Measurements from ENCODE around the gene MTNR1B.

Gene MTNR1B

DNA sequence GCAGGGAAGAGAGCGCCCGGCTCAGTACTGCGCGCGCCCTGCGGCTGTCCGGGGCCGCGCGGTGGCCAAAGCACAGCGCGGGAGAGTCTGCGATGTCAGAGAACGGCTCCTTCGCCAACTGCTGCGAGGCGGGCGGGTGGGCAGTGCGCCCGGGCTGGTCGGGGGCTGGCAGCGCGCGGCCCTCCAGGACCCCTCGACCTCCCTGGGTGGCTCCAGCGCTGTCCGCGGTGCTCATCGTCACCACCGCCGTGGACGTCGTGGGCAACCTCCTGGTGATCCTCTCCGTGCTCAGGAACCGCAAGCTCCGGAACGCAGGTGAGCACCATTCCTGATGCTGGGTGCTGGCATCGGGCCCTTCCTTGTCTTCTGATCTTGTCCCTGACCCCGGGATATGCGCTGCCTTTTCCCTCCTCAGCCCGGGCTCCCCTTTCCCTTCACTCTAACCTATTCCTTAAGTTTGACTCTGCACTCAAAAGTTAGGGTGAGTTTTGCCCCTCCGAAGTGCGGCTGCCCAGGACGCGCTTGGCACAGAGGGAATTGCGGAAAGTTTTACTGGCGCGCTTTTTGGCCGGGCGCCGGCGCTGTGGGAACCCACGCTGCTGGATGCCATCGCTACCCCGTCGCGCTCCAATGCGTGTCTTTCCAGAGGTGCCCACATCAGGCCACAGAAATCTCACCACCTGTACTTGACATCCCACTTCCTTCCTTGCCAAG, at the start of gene MTNR1B:
Gene MTNR1B, plus strand, starts transcription at position 18 of the 714 bp plus-strand sequence. Its CDS starts 75 bp downstream, at position 93.
- no peak for DNase-seq (ENCODE audit: low read depth)

DNA sequence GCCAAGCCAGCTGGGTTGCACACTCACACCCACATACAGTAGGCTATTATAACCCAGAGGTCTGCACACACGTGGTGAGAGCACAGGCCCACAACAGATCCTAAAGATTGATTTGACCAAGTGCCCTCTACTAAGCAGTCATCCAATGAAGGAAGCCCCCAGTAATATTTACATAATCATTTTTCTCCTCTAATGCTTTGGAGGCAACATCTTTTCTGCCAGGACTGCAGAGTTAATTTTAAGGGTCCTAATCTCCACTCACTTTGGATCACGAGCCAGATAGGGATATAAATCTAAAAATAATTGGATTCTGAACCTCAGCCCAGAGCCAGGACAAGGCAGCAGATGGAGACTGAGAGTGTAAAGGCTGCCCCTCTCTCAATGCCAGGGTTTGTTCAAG, 49.1 kb upstream of the MTNR1B start:
- DNase-seq (ENCODE audit: low read depth): no peak

DNA sequence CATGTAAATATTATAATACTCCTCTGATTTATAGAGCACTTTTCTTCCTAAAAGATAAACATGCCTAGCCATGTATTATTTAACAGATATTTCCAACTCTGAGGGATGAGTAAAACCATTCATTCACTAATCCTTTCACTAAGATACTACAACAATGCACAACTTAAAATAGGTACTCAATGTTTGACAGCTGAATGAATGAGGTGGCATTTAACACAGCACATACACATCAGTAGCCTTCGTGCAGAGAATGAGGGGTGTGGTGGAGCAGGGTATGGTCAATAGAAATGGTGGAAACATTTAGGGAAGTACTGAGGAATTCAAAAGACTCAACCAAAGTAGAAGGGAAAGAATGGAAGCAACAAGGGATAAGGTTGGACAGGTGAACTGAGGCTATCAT, 46.7 kb upstream of the MTNR1B start:
- DNase-seq (ENCODE audit: low read depth): no peak

DNA sequence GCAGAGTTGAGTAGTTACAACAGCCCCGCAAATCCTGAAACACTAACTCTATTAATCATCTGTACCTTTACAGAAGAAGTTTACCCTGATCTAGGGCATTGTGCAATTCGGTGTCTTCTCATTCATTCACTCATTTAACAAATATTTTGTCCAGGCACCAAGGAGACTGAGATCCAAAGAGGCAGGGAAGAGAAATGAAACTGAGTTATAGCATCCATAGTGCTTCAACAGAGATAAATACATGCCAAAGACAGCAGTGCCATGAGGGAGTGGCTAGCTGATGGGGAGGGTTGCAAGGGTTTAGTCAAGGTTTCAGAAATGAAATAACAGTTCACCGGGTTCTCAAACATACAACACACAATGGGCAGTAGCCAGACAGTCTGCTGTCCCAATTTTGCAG, 40.2 kb upstream of the MTNR1B start:
- no peak for DNase-seq (ENCODE audit: low read depth)

DNA sequence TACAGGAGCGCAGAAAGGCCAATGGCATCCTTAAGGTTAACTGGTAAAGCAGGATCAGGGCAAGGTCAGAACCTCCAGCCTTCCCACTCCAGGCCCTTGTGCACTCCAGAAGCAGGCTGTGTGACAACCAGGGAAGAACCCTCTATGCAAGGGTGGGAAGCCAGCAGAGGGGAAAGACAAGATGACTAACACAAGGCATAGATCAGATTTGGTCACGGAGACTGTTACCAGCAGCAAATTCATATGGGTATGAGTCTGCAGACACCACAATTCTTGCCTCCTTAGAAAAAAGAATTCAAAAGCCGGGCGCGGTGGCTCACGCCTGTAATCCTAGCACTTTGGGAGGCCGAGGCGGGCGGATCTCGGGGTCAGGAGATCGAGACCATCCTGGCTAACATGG, 39.8 kb upstream of the MTNR1B start:
- DNase-seq (ENCODE audit: low read depth): no peak

DNA sequence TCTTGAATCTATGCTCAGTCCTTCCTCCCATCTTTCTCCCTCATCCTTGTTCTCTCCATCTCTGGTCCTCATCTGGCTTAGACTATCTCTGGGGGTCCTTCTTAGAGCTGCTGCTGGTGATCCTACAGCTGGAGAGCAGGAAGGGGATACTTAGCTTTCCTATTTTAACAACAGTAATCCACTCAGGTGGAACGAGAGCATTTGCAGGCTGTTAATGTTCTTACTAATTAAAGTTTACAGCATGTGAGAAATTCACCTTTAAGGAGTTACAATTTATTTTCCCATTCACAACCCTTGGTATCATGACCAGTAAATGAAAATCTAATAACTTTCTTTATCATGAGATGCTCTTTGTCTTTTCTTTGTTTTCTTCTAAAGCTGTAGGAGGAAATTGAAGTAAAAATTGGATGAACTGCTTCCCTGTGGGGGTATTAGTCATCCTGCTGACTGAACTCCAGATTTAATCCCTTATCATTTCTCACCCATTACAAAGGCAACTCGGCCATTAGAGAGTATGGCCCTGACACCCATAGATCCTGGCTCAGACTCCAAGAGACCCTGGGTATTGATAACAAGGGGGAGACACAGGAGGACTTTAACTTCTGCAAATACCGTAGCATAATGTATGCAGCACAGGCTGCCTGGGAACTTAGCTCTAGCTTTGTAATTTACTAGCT, 37.6 kb upstream of the MTNR1B start:
- DNase-seq (ENCODE audit: low read depth): no peak

DNA sequence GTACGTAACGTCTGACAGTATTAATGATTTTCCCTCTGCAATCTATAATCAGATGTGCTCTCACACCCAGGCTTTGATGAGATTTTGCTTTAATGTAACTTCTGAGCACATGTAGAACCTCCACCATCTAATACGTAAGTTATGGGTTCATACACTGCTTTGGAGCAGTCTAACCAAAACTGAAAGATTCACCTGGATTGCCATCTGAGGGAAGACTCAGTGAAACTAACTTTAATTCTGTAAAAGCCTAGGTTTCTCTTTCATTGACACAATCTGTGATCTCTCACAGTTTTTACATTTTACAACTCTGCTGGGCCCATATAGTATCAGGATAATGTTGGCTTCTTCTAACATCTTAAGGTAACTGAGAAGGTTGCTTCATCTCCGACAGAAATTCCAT, 30.1 kb upstream of the MTNR1B start:
- DNase-seq (ENCODE audit: low read depth): no peak

DNA sequence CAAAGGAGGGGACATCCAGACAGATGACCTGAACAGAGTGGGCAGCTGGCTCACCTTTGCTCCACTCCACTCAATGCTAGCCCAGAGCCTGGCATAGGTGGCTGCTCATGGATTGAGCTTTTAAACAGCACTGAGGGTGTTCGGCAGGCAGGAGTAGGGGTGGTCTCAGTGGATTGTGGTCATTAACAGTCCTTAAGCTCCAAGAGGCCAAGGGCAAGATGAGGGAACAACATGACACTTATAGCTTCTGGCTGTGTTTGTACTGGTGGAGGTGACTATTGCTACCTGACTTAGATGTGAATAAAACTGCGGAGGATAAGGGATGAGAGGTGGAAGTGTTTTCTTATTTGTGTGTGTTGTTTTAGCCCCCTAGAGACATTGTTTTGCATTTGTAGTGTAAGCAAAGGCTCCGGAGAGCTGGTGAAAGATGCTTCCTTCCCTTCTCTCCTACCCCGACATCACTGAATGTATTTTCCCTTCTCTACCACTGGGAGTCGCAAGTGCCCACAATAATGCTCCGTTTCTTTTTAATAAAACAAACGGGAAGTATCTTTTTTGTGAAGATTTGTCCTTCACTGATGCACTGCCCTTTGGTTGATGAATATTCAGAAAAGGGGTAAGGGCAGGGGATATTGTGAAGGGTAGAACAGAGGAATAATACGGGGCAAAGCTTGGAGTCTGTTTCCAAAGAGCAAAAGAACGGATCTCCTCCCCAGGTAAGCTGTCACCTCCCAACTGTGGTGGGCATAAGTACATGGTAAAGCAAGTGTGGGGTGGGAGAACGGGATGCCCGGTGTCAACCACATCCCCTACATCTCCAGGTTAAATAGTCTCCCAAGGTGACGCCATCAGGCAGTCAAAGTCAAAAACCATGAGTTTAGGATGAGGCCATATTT, 27.5 kb upstream of the MTNR1B start:
- no peak for DNase-seq (ENCODE audit: low read depth)

DNA sequence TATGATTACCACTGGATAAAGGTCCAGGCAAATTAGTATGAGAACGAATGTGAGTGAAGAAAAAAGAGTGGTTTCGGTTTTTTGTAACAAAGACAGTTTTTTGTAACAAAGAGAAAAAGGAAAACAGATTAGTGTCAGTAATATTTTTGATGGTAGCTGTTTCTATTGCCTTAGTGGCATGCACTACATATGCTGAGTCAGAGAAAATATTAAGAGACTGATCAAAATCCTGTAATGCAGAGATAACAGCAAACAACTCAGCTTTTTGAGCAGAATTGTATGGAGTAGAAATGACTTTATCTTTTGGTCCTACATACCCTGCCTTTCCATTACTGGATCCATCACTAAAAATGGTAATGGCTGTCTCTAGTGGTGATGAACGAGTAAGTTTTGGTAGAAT, 22.7 kb upstream of the MTNR1B start:
- no peak for DNase-seq (ENCODE audit: low read depth)

DNA sequence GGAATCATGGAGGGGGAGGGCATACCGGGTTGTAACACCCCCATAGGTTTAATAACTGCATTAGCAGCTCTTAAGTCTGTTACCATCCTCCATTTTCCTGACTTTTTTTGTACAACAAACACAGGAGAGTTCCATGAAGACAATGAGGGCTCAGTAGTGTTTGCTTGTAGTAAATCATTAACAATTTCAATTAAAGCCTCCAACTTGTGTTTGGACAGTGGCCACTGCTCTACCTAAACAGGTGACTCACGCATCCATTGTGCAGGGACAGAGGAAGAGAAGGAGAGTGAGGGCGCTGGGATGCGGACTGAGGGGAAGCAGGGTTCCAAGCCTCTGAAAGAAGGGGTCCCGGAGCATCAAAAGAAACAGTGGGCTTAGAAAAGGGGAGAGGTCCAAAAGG, 21.3 kb upstream of the MTNR1B start:
- DNase-seq (ENCODE audit: low read depth): no peak

DNA sequence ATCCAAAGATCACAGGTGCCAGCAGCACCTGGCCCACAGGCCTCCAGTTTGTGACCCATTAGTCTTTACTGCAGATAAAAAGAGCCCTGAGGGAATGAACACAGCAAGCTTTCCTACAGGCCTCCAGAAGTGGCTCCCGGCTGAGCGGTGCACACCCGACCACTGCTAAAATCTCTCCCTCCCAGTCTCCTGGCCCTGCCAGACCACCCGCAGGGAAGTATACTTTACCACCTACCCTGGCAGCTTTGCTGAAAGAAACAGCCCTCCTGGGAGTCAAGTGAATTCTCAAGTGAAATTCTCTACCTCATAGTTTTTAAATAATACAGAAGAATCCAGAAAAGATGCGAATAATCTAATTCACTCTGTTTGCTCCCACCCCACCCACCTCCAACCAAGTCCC, 15.4 kb upstream of the MTNR1B start:
- DNase-seq (ENCODE audit: low read depth): no peak

DNA sequence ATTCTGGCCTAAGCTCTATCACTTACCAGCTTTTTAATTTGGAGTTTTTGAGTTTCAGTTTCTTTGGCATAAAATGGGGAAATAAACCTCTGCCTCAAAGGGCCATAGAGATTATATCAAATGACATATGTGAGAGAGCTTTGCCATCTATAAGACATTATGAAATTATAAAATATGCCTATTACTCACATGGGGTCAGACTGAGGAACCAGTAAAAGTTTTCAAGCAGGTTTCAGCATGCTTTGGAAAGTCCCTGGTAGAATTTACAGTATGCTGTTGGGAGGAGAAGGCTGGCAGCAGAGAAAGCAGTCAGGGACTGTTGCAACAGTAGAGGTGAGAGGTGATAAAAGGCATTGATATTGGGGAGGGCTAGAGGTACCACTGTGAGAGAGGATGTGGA, 13.6 kb upstream of the MTNR1B start:
- no peak for DNase-seq (ENCODE audit: low read depth)

DNA sequence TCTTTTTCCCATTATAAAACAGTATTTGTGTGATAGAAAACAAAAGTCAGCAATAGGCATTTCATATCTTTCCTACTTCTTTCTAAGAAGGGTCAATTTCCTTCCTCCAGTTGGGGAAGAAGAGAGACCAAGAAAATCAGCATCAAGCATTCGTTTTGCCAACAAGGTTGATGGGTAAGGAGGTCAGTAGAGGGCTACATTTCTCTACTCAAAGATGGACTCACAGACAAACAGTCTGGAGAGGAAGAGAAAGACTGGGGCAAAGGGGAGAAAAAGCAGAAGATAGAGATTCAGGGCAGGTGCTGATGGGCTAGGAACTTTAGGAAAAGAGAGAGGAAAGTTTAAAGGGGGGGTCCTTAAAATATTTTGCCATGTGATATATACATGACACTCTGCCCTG, 8.6 kb upstream of the MTNR1B start:
- no peak for DNase-seq (ENCODE audit: low read depth)

DNA sequence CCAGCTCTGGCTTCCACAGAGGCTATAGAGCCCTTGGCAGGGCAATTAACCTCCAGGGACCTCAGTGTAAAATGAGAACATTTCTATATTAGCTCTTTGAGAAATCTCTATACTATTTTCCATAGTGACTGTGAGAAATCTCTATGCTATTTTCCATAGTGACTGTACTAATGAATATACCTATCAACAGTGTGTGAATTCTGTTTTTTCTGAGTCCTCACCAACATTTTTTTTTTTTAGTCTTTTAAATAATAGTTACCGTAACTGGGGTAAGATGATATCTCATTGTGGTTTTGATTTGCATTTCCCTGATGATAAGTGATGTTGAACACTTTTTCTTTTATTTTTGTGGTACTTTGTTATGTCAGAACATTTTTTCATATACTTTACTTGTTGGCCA, 7.0 kb upstream of the MTNR1B start:
- DNase-seq (ENCODE audit: low read depth): no peak

DNA sequence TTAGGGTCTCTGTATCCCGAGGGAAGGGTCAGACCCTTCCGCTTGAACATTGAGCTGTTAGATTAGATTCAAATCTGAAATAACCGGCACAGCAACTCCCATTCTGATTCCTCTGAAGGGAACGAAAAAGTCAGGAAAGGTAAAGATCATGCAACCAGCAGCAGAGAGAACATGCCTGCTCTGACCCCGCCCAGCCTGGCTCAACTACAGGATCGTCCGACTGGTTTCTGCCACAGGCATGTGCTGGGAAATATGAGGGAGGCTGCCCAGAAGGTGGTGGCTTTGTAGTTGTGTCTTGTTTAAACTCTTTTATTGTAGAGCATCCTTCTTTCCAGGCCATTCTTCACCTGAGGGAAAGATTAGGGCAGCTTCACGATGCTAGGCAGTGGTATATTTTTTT, 5.0 kb upstream of the MTNR1B start:
- no peak for DNase-seq (ENCODE audit: low read depth)

DNA sequence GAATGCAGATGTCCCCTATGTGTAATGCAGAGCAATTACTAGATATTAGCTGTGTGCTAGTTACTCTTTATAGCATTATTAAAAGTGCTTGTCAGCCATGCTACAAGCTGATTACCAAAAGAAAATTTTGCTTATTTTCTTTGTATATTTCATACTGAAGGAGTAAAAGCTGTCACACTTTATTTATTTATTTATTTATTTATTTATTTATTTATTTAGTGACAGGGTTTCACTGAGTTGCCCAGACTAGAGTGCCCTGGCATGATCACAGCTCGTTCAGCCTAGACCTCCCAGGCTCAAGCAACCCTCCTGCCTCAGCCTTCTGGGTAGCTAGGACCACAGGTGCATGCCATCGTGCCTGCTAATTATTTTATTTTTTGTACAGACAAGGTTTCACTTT, 4.3 kb upstream of the MTNR1B start:
- no peak for DNase-seq (ENCODE audit: low read depth)

DNA sequence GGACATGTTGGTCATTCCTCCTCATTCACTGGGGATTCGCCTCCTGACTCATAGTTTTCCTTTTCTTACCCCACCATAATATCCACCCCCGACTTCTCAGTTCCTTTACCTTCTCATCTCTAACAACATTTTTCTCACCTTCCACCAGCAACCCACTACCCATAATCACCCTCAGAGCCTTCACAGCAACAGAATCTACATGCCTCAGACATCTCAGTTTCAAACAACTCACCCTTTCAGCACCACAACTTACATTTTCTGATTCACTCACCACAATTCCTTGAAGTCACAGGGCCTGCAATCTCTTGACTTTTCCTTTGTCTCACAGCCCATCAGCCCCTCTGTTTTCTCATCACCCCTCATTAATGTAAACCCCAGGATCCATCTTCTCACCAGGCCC, 2.3 kb upstream of the MTNR1B start:
- no peak for DNase-seq (ENCODE audit: low read depth)

DNA sequence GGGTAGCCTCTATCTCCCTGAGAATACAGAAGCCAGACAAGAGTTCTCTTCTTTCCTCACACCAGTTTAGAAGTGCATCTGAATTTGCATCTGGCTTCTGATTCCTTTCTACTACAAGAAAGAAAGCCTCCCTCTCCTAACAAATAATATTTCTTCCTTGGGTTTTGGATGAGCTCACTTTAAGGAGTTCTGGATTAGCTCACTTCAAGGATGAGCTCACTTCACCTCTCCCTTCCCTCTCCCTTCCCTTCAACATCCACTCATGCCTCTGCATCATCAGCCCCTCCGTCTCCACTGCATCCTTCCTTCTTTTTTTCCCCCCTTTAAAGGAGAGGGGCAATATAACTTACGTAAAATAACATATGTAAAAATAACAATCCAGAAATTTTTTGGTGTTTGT, 1.6 kb upstream of the MTNR1B start:
- no peak for DNase-seq (ENCODE audit: low read depth)

DNA sequence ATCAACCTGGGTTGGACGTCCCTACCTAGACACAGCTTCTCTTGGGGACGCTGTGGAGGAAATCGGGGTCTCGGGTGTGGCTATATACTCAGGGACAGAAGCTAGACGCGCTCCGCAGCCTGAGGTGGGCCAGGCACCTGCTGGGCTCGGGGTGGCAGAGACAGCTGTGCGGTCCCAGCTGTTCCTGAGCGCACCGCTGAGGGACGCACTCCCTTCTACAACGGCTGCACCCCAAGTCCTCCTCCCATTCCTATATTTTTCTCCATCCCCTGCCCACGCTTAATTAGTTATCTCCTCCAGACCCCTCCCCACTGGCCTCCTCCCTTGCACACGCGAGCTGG, 188 bp upstream of the MTNR1B start:
- DNase-seq (ENCODE audit: low read depth): no peak

DNA sequence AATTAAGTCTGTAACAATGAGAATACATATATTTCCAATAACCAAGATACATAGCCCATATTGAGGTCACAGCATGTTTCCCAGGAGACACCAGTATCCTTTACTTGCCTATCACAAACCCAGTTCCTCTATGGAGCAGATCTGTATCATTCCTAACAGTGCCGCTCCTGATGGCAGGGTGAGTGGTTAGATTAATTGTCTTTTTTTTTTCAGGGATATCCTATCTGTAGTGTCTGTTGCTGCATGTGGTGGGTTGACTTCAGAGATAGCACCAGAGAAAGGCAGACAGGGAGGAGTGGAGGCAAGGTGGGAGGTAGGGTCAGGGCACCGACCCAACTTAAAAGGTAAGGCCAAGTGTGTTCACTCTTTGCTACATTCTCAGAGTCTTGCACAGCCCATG, 2.8 kb downstream of the MTNR1B start:
- no peak for DNase-seq (ENCODE audit: low read depth)

DNA sequence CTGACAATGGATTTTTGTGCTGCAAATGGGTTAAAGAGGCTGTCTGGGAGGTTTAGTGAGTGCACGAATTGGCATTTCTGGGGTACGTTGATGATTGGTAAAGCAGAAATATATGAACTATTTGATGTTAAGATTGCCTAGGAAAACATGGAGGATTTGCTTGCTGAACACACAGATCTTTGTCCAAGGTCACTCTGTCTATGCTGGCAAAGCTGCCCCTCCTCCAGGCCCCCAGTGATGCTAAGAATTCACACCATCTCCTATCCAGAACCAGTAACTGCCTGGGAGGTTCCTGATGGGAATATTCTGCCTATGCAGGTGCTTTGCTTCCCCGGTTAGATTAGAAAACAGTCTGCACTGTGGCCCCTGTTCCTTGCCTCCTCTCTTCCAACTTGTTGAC, 5.8 kb downstream of the MTNR1B start:
- no peak for DNase-seq (ENCODE audit: low read depth)

DNA sequence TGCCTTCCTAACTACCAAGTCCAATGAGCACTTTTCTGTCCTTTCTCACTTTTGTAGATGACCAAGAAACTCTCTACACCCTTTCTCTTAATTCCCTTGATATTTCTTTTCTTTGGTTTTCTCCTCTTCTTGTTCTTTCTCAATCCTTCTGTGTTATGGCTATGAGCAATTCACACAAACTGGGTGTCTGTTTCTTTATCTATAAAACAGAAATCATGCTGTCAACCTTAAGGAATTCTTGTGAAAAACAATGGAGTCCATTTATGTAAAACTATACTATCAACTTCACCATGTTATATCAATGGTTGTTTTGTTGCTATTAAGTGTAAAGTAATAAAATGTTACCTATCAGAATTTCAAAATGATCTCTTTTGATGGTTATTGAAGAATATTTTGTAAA, 7.2 kb downstream of the MTNR1B start:
- no peak for DNase-seq (ENCODE audit: low read depth)

DNA sequence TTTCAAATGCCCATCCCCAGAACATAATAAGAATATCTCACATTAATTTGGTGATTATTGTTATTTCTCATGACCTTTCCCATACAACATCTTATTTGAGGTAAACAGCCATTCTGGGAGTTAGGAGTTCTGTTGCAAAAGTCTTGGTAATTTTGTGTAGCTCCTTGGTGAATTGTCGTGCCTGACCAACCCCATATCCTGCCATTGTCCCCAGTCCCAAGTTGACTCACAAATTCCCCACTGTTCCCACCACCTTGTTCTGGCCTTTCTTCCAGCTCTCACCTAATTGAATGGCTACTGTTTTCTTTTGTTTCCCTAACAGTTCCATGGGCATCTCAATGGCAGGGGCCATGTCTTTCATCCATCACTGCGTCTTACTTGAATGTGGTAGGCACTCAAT, 8.0 kb downstream of the MTNR1B start:
- DNase-seq (ENCODE audit: low read depth): no peak
